Amniotic epithelial cell (primary cell): ENCODE measurements around the gene PLOD1.
"Not testable (repeated sequence)": the region's sequence is repeated elsewhere in the genome, so short reads cannot be mapped to it uniquely, and the experiment has no call there.

ENCODE experiments used
- DNase-seq: peaks from one replicate; pipeline ENCODE4 v3.0.0-alpha.2; 2010; ENCODE audit warnings: low read depth

PLOD1 gene

DNA sequence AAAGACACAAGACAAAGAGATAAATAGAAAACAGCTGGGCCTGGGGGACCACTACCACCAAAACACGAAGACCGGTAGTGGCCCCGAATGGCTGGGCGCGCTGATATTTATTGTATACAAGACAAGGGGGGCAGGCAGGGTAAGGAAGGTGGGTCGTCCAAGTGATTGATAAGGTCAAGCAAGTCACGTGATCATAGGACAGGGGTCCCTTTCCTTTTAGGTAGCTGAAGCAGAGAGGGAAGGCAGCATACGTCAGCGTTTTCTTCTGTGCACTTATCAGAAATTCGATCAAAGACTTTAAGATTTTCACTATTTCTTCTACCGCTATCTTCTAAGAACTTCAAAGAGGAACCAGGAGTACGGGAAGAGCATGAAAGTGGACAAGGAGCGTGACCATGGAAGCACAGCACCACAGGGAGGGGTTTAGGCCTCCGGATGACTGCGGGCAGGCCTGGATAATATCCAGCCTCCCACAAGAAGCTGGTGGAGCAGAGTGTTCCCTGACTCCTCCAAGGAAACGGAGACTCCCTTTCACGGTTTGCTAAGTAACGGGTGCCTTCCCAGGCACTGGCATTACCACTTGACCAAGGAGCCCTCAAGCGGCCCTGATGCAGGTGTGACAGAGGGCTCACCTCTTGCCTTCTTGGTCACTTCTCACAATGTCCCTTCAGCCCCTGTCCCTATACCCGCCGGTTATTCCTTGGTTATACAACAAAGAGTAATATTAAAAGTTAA, 21.9 kb upstream of the PLOD1 start:
- peak; percentile 82 for DNase-seq

DNA sequence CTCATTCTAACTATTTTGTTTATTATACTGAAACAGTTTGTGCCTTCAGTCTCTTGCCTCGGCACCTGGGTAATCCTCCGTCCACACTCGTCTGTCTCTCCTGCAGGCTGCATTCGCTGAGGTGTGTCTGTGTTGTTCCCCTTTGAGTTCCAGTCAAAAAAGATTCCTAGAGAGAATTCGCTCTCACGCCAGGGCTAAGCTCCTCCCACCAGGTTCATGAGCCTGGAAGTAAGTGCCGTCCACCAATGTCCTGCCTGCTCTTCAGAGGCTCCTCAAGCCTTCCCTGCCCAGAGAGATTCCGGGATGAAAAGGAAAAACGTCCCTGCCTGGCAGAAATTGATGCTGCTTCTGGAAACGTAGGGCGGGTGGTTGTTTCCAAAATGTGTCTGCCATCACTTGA, 21.2 kb upstream of the PLOD1 start:
- peak; percentile 67 for DNase-seq

DNA sequence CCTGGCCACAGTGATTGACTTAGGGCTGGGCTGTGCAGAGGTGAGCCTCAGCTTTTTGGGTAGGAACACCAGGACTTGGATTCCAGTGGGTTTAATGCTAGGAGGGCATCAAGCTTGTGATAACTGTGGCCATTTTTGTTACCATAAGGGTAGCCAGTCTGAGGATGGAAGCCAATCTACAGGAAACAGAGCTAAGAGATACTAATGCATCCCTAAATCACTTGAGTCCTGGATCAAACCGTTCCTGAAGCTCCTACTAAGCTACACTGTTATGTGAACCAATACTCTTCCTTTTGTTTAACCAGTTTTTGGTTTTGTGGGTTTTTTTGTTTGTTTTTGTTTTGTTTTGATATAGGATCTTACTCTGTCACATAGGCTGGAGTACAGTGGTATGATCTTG, 20.5 kb upstream of the PLOD1 start:
- DNase-seq, result no peak

DNA sequence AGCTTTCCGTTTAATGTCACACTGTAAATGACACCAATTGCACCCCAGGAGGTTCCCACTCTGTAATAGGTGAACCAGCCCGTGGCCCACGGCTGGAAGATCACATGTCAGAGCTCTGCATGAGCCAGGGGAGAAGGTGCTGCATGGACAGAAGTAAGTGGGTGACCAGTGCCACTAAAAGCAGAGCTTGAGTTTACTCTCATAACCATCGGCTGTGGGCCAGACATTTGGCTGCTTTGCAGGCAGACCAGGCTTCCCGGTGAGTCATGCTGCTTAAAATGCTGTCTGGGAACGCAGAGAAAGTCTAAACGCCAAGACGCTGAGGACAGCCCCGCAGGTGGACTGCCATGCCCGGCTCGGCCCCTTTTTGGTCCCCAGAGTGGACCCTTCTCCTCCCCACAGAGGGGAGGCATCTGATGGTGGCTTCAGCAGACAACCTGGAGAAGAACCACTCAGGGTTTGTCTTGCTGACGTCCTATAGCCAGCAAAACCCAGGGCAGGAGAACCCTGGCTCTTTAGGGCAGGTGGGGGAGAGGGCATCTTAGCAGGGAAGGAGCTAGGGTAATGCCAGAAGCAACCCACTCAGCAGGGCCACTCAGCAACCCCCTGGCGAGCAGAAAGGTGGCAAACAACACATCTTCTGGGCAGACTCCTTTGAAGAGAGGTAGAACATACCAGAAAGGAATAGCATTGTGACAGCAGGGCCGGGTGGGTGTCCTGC, 15.6 kb upstream of the PLOD1 start:
- DNase-seq, result peak; percentile 77

DNA sequence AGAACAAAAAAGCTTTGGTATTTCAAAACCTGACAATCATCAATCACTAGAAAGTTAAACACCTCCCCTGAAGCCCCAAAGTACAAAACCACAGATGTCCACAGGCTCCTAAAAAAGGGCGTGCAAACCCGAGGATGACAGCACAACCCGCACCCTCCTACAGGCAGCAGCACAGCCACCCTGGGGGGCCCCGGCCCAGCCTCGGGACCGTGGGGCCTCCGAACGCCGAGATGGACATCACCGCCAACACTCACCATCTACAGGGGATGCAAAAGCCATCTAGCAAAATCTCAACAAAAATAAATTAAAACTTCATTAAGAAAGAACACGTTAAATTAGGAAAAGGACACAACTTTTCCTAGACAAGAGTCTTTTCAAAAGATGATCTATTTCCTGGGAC, 14.9 kb upstream of the PLOD1 start:
- DNase-seq, result no peak

DNA sequence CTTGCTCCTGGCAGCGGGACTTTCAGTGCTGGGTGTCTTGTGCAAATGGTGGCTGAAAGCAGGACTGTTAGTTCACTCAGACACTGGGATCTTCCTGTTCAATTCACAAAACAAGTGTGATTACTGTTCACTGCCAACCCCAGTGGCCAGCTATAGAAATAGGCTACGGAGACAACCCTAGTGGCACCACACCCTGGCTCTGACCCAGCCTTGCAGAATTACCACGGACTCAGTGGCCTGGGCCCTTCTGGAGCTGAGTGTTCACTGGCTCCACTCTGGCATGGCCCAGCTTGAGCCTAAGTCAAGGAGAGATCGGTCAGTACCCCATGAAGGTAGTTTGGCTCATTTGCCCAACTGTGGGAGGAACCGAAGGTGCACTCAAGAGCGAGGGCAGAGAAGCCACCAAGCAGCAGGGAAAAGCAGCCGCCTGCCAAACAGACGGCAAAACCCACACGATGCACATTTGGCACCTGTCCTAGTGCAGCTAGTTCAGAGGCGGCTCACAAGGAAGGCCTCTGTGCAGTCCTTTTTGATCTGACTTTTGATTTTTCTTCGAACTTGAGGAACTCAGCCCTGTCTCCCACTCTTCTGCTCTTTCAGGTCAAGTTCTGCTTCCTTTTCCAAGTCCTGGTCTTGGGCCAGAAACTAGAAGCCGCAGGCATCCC, 14.1 kb upstream of the PLOD1 start:
- no peak for DNase-seq

DNA sequence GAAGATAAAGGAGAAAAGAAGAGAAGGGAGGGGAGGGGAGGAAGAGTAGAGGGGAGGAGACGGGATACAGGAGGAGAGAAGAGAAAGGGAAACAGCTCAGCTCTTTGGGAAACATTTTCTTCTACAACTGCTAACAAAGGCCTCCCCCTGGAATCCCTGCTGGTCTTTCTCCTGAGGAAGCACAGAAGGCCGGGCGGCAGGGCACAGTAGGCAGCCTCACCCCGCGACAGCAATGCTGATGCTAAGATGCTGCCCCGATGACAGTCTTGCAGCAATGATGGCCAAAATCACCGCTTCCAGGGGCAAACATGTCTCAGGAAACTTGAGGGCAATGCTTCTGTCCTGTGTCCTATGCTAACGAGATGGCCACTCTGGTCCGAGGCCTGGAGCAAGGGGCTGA, 13.5 kb upstream of the PLOD1 start:
- DNase-seq, result no peak

DNA sequence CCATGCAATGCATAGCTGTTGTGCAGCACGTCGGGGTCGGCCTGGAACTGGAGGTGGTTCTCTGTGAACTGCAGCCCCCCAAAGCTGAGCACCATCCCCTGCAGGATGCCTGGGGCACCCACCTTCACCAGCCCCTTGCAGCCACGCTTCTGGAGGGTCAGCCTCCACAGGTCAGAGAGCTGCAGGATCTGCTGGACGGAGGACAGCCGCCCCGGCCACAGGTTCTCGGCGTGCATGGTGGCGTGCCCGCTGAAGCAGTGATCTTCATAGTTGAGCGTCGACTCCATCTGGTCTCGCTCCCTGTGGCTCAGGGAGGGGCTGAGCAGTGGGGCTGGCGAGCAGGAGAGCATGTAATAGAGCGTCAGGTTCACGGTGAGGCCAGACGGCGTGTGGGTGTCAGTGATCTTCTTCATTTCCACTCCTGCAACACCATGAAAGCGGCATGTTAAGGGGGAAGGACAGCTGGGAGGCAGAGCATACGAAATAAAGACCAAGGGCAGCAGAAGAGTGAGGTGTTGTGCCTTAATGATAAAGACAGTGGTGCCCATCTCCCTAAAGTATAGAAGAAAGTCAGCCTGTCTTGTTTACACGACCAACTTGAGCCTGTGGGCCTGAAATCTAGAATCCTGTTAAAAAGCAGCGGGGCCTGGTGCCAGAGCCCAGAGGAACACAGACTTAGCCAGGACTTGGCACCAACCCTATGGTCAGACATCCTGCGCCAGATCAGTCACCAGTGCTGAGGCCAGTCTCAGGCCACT, 11.3 kb upstream of the PLOD1 start:
- no peak for DNase-seq

DNA sequence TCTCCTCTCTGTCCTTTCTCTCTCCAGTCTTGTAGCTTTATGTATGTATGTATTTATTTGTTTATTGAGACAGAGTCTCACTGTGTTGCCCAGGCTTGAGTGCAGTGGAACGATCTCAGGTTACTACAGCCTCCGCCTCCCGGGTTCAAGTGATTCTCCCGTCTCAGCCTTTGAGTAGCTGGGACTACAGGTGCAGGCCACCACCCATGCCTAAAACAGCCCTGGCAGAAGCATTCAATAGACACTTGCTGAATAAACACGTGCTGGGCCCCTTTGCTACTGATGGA, 10.7 kb upstream of the PLOD1 start:
- DNase-seq, result no peak

DNA sequence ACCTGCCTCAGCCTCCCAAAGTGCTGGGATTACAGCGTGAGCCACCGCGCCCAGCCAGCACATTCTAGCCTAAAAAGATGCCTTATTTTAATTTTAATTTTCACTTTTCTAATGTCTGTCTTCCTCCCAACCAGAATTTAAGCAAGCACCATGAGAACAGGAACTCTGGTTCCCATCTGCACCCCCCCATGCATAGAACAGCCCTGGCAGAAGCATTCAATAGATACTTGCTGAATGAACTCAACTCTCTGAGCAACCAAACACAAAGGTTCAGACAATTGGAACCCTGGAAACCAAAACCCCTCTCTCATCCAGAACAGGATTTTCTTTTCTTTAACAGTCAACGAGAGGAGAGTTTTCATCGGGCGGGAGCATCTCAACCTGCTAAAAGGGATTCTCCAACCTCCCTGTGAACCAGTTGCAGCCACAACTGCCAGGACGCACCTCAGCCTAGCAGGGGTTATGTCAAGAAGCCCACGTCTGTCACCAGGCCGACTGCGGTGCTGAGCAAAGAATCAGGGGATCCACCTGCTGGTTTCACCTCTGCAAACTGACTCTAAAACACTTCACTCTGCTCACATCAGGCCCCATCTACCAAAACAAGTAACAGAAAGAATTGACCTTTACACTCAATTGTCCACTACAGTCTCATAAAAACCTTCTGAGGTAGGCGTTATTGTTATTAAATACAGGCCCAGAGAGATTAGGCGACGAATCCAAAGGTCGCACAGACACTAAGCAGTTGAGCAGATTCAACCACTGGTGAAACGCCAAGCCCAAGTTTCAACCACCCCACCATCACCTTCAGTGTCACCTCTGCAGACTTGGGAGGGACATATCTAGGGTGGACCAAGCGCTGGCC, 10.0 kb upstream of the PLOD1 start:
- no peak for DNase-seq

DNA sequence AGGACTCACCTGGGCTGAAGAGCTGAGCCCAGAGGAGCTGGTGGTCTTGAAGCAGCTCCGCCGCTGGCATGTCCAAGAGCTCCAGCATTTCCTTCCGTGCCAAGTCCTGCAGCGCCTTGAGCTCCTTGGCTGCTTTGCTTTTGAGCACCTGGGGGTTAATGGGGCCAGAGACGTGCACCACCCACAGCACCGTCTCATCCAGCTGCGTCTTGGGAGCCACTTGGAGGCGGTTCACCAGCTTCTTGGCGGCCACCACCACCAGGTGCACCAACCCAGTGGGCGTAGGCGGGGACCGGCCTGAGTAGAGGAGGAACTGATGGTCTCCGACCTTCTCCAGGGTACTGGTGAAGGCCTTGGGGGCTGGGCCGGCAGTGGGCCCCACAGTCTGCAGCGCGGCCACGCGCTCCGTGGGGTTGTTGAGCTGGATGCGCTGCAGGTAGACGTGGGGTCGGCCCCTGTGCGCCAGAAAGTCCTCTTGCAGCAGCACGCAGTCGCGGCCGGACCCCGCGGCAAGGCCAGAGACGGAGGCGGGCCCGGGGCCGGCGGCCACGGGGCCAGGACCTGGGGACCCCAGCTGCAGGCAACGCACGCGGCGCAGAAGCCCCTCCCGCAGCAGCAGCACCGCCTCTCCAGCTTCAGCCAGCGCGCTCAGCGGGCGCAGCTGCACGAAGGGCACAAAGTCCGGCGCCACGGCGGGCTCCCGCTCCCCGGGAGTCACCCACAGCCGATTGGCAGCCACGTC, 9.2 kb upstream of the PLOD1 start:
- DNase-seq, result not testable (repeated sequence)

DNA sequence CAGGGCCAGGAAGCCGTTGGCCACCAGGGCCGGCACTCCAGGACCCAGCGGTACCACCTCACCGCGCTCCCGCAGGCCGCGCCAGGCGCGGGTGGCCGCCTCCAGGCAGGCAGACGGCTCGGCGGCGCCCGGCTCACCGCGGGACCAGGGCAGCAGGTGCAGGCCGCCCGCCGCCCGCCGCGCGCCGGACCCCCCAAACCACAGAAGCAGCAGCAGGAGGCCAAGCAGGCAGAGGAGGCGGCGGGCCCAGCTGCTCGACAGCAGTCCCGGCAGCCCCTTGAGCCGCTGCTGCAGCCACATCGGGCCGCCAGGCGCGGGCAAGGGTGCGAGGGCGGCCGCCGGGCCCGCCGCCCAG, 8.6 kb upstream of the PLOD1 start:
- no peak for DNase-seq

DNA sequence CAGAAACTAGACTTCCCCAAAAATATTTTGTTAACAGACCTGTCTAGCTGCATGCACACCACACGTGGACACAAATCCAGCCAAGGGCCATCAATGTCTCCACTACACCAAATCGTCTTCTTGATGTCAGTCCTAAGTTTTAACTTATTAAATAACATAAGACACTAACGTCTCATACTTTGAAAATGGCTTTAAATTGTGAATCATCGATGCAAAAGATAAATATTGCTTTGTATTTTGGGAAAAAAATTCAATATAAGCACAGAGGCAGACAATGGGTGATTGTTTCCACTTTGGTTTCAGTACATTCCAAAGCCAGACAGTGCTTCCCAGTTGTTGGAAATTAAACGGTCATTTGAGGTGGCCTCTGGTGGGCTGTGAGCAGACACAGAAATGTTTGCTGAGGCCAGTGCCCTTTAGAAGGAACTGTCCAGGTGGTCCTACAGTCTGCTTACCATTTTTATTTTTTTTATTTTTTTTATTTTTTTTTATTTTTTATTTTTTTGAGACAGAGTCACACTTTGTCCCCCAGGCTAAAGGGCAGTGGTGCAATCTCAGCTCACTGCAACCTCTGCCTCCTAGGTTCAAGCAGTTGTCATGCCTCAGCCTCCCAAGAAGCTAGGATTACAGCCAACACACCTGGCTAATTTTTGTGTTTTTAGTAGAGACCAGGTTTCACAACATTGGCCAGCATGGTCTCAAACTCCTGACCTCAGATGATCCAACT, 6.5 kb upstream of the PLOD1 start:
- no peak for DNase-seq

DNA sequence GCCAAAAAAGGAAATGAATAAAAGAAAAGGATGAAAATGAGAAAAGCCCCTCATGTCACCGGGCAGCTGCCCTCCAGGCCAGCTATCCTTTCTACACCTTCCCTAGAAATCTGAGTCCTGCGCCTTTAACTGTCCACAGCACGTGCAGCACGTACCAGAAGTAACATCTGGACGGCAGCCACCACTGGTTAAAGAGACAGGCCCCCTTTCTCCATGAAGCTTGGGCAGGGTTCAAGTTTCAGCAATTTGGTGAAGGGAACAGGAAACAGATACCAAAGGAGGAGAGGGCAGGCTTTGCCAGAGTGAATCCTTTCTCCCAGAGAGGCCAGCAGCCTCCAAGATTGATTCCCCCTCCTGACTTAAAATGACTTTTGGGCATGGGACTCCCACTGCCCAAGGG, 4.7 kb upstream of the PLOD1 start:
- DNase-seq, result peak; percentile 46

DNA sequence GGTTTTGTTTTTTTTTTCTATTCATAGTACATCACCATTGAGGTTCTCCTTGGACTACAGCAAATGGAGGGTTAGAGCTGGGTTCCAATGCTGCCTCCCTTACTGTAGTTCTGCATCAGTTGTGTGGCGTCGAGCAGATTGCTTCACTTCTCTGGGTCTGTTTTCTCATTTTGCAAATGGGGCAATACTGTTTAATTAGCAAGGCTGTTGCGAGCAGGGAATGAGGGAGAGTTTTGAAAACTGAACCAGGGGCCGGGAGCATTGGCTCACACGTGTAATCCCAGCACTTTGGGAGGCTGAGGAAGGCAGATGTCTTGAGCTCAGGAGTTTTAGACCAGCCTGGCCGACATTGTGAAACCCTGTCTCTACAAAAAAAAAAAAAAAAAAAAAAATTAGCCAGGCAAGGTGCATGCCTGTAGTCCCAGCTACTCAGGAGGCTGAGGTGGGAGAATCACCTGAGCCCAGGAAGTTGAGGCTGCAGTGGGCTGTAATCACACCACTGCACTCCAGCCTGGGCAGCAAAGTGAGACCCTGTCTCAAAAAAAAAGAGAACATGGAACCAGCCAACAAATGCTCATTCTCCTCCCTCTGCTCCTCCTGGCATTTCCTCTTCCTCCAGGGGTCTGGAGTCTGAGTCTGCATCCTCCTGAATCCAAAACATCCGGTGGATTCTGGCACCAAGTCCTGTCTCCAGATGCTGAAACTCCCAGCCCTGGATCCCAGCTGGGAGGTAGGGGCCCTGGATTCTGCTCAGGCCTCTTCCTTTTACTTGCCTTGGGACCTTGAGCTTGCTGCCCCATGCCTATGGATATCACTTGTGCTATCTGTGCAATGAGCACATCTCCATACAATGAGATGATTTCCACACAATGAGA, 3.7 kb upstream of the PLOD1 start:
- DNase-seq, result peak; percentile 32

DNA sequence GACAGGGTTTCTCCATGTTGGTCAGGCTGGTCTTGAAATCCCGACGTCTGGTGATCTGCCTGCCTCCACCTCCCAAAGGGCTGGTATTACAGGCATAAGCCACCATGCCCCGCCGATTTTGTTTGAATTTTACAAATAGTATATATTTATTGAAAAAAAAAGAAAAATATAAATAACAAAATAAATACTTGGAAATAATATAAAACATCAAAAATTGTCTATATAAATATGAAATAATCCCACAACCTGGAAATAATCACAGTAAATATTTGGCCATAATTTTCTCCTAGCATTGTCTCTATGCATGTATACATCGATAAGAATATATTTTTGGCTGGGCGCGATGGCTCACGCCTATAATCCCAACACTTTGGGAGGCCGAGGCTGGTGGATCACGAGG, 2.7 kb upstream of the PLOD1 start:
- no peak for DNase-seq

DNA sequence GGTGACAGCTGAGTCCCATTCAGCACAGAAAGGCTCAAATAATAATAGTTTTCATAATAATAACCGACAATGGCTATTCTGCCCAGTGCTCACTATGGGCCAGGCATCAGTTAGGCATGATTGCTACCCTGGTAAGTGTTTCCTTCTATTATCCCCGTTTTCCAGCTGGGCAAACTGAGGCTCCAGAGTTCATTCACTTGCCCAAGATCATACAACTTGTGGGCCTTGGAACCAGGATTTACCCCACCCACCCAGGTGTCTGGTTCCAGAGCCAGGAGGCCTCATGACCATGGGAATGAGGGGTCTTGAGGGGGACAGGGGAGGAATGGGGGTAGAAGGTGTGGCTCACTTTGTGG, 518 bp downstream of the PLOD1 start:
- DNase-seq, result no peak

DNA sequence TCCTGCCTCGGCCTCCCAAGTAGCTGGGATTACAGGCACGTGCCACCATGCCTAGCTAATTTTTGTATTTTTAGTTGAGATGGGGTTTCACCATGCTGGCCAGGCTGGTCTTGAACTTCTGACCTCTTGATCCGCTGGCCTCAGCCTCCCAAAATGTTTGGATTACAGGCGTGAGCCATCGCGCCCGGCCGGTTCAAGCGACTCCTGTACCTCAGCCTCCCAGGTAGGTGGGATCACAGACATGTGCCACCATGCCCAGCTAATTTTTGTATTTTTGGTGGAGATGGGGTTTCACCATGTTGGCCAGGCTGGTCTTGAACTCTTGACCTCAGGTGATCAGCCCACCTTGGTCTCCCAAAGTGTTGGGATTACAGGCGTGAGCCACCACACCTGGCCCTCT, 1.2 kb downstream of the PLOD1 start:
- not testable (repeated sequence) for DNase-seq

DNA sequence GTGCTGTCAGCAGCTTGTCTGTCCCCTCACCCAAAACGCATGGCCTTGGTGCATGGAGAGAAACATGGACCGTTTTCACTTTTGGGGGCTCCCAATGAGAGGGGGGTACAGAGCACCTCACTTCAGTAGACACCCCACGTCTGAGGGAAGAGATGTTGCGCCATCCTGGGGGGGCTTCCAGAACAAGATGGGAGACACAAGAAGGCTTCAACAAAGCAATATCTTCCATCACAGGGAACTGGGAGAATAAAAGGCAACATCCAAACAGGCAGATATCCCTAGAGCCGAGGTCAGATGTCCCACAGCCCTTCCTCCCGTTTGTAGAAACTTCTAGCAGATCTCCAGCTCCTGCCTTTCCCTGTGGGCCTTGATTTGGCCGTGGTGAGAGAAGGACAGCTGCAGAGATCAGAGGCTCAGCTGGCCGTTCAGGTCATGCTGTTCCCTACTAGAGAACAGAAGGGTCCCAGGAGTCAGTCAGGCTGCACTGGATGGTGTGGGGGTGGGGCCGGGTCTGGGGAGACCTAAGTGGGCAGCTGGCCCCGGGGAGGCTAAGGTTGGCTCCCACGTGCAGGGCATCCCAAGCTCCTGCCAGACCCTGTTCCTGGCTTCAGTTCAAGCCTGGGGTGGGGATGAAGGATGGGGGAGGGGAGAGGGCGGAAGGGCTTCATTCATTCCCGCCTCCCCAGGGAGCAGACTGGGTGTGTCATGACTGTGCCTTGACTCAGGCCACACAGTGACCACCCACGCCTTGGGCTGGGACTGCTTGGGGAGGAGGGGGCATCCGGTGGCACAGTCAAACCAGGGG, 4.4 kb downstream of the PLOD1 start:
- peak; percentile 5 for DNase-seq
